Sigmoid colon (tissue), 7 donors: Measurements from ENCODE around the gene RWDD4. TPM values are rescaled to one million over a fixed set of nuclear protein-coding genes. Genes with fewer than 3 reads are reported as not detected.
"Not testable (repeated sequence)": the region's sequence is repeated elsewhere in the genome, so short reads cannot be mapped to it uniquely, and the experiment has no call there.

Source experiments
- DNase-seq: peaks from one replicate; pipeline ENCODE4 v3.0.0-alpha.2; 2019
- H3K27ac ChIP-seq, 4 donors: fragments of 200-600 bp; sonication (generic); one replicate each; pipeline ENCODE4 v1.5.1; 2016 to 2019; ENCODE audit warnings: mild to moderate bottlenecking in 1 of 4
- H3K27me3 ChIP-seq, 3 donors: fragments of 200-600 bp; sonication (generic); one replicate each; pipeline ENCODE4 v1.5.1; 2019; ENCODE audit warnings: mild to moderate bottlenecking in 1 of 3
- H3K36me3 ChIP-seq, 4 donors: fragments of 200-600 bp; sonication (generic); one replicate each; pipeline ENCODE4 v1.5.1; 2016 to 2019
- H3K4me1 ChIP-seq, 4 donors: fragments of 200-600 bp; sonication (generic); one replicate each; pipeline ENCODE4 v1.5.1; 2017 to 2019
- H3K4me3 ChIP-seq, 4 donors: fragments of 200-600 bp; sonication (generic); one replicate each; pipeline ENCODE4 v1.5.1; 2017 to 2019; ENCODE audit warnings: mild to moderate bottlenecking in 2 of 4, moderate library complexity in 1 of 4
- H3K9me3 ChIP-seq, 4 donors: fragments of 200-600 bp in 3 of 4; sonication (generic) in 3 of 4; one replicate each; pipeline versions ENCODE4 v1.5.1 to v1.6.1; 2013 to 2019
- EP300 ChIP-seq, 4 donors: sonication (generic); formaldehyde crosslinking; IDR thresholded peaks; one replicate each; pipeline ENCODE4 v1.6.1; 2017; ENCODE audit warnings: antibody characterized with exemption in 4 of 4
- POLR2A ChIP-seq, 2 donors: fragments of 450-650 bp; IDR thresholded peaks; one replicate each; pipeline ENCODE4 v1.6.1; 2016; ENCODE audit warnings: antibody characterized with exemption in 2 of 2, mild to moderate bottlenecking in 2 of 2, moderate library complexity in 2 of 2
- POLR2AphosphoS5 ChIP-seq, 4 donors: sonication (generic); formaldehyde crosslinking; IDR thresholded peaks; one replicate each; pipeline ENCODE4 v1.6.1; 2017; ENCODE audit warnings: antibody characterized with exemption in 4 of 4
- WGBS, 2 donors: extraction: QIAGEN DNeasy Blood & Tissue Kit; methylation state at CpG; one replicate each; pipeline ENCODE4 v1.1.7; 2013; 5-methylcytosine and 5-hydroxymethylcytosine counted together
- intact Hi-C: fragments of 100-400 bp; cut with DNase I; formaldehyde crosslinking; loops from one replicate; pipeline ENCODE4 v1.15.1; 2023
- polyA plus RNA-seq, 3 donors: library from polyadenylated mRNA; stranded (reverse); fragments of 200-250 nt; gene quantifications; one replicate each; pipeline ENCODE4 v1.2.3, GENCODE V29; 2013
- total RNA-seq, 4 donors: library from RNA; depleted of rRNA; stranded (reverse); fragments of >200 nt; gene quantifications; one replicate each; pipeline ENCODE4 v1.1.0, GENCODE V29; 2016
- TF ChIP-seq, protein P1 (sequence below), 4 experiments: fragments of 450-650 bp in 3 of 4; fragments of 200-600 bp in 1 of 4; IDR thresholded peaks; one replicate each; pipeline ENCODE4 v1.5.1; 2016 to 2019; ENCODE audit warnings: antibody characterized with exemption in 4 of 4, mild to moderate bottlenecking in 3 of 4, moderate library complexity in 2 of 4
- donor health status: healthy with polysubstance abuse.
- donor health status: Bipolar disorder and iron deficiency.
- donor health status: healthy.

Gene RWDD4
- total and polyA plus RNA-seq, 7 donors: 12.9 to 28.5 (median 18.0) TPM

DNA sequence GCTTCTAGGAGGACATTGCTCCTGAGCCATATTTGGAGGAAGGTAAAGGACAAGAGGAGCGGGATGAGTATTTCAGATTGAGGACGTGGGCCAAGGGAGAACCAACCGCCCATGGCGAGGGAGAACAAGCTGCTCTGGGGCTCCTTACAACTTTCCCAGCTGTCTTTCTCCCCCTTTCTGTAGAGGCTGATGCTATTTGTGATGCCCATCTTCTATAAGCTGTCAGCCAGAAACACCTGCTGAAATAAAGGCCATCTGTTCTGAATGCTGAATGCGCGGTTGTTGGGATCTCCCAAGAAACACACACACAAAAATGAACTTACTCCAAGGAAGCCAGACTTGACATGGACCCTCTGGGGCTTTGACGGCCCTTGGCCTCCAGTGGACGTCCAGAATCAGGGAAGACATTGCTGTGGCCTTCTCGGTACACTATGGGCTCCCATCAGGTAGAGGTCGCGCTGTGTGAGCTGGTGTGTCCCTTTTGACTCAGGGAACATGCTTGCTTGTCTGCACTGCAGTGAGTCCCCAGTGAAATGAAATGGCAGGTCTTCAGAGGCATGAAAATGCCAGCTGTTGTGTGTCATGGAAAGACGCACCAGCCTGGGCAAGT is 30.9 kb downstream of the RWDD4 start:
- intact Hi-C loops: no loop called here
- no peak for DNase-seq
- Histone ChIP-seq H3K4me1 (no peaks in the 10 kb centered on the region), H3K9me3 (no peaks in the 10 kb centered on the region), H3K27me3 (no peaks in the 10 kb centered on the region), H3K27ac (no peak overlapping the region), H3K4me3 (no peak overlapping the region), H3K36me3 (no peaks in the 10 kb centered on the region)
- TF ChIP-seq EP300 (IDR thresholded peaks at IDR 0.05): no peak
- no peak for TF ChIP-seq POLR2AphosphoS5 (IDR thresholded peaks at IDR 0.05)
- TF ChIP-seq, protein P1, sequence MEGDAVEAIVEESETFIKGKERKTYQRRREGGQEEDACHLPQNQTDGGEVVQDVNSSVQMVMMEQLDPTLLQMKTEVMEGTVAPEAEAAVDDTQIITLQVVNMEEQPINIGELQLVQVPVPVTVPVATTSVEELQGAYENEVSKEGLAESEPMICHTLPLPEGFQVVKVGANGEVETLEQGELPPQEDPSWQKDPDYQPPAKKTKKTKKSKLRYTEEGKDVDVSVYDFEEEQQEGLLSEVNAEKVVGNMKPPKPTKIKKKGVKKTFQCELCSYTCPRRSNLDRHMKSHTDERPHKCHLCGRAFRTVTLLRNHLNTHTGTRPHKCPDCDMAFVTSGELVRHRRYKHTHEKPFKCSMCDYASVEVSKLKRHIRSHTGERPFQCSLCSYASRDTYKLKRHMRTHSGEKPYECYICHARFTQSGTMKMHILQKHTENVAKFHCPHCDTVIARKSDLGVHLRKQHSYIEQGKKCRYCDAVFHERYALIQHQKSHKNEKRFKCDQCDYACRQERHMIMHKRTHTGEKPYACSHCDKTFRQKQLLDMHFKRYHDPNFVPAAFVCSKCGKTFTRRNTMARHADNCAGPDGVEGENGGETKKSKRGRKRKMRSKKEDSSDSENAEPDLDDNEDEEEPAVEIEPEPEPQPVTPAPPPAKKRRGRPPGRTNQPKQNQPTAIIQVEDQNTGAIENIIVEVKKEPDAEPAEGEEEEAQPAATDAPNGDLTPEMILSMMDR (IDR thresholded peaks at IDR 0.05): no peak
- no peak for TF ChIP-seq POLR2A (IDR thresholded peaks at IDR 0.05)
- WGBS, 2 donors: 86 to 91% methylated on average over 12 of the region's 12 CpGs

DNA sequence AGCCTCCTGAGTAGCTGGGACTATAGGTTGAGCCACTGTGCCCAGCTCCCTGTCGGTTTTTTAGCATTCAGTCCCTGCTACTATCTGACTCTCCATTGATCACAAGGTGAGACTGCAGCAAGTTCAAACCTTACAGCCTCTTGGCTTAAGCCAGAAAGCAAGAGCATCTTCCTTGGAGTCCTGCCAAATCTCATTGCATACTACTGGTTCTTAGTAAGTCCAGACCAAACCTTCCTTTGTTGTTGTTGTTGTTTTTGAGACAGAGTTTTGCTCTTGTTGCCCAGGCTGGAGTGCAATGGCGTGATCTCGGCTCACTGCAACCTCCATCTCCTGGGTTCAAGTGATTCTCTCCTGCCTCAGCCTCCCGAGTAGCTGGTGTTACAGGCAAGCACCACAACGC is 31.7 kb downstream of the RWDD4 start:
- WGBS, 2 donors: 93 to 94% methylated on average over 5 of the region's 5 CpGs
- H3K27ac ChIP-seq, DNase-seq, H3K36me3 ChIP-seq, H3K4me1 ChIP-seq, H3K27me3 ChIP-seq, H3K4me3 ChIP-seq, H3K9me3 ChIP-seq, intact Hi-C loops: not testable (repeated sequence)

DNA sequence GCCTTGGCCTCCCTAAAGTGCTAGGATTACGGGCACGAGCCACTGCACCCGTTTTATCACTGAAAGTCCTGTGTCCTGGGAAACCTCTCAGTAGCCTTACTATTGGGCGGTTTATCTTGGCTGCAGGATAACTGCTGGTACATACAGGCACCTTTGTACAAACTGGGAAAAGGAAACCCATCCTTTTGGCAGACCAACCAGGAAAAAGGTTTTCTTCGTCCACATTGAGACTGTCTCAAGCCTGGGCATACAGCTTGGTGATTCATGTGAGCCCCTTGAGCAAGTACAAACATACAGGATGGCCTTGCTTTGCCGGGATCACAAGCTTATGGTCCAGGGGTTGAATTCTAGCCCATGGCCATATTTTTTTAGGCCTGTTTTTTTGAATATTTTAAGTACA is 32.8 kb downstream of the RWDD4 start:
- Histone ChIP-seq H3K27ac (no peak overlapping the region), H3K27me3 (no peaks in the 10 kb centered on the region), H3K36me3 (no peaks in the 10 kb centered on the region), H3K9me3 (no peaks in the 10 kb centered on the region), H3K4me1 (no peaks in the 10 kb centered on the region), H3K4me3 (no peak overlapping the region)
- TF ChIP-seq POLR2AphosphoS5 (IDR thresholded peaks at IDR 0.05) (no peak), POLR2A (IDR thresholded peaks at IDR 0.05) (no peak)
- TF ChIP-seq, protein P1 (IDR thresholded peaks at IDR 0.05): no peak
- no peak for DNase-seq
- intact Hi-C loops: no loop called here
- WGBS, 2 donors: 69 to 78% methylated on average over 6 of the region's 6 CpGs

DNA sequence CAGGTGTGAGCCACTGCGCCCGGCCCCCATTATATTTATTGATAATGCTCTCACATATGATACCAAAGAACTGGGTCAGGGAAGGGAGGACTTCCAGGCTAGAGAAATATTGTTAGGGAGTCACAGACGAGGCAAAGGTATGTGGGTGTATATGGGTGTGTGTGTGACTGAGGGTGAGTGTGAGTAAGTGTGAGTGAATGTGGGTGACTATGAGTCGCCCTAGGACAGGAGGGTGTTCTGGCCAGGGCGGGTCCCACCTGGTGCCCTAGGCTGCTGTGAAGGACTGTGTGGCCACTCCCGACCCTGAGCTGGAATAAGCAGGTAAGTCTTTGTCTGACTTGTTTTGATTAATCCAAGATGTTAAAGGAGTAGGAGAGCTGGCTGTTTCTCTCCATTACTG is 34.4 kb downstream of the RWDD4 start:
- no peaks in the 10 kb centered on the region for H3K36me3 ChIP-seq
- no peaks in the 10 kb centered on the region for H3K4me1 ChIP-seq
- WGBS, 2 donors: 68 to 87% methylated on average over 6 of the region's 6 CpGs
- no peak for DNase-seq
- H3K27me3 ChIP-seq: no peaks in the 10 kb centered on the region
- no peak overlapping the region for H3K27ac ChIP-seq
- TF ChIP-seq POLR2A (IDR thresholded peaks at IDR 0.05) (no peak), EP300 (IDR thresholded peaks at IDR 0.05) (no peak), POLR2AphosphoS5 (IDR thresholded peaks at IDR 0.05) (no peak)
- TF ChIP-seq, protein P1 (IDR thresholded peaks at IDR 0.05): no peak
- no peaks in the 10 kb centered on the region for H3K9me3 ChIP-seq
- intact Hi-C loops: no loop called here
- H3K4me3 ChIP-seq: no peak overlapping the region

DNA sequence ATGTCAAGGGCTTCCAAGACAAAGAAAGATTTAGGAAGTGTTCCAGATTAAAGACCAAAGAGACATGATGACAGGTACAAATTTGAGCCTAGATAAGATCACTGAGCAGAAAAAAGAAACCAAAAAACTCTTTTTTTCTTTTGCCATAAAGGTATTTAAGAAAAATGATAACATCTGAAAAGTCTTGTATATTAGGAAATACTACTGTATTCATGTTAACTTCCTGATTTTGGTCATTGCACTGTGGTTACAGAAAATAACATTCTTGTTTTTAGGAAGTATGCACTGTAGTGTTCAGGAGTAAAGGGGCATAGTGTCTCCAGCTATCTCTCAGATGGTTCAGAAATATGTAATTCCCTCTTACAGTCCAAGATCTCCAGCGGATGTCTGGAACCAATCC is 37.1 kb downstream of the RWDD4 start:
- 57 to 83% methylated on average over 1 of the region's 1 CpG for WGBS, 2 donors

More for the DNA sequence above, 37.1 kb downstream of the RWDD4 start:
- Histone ChIP-seq H3K4me1 (no peaks in the 10 kb centered on the region), H3K4me3 (no peak overlapping the region), H3K27ac (no peak overlapping the region), H3K27me3 (no peaks in the 10 kb centered on the region), H3K9me3 (no peaks in the 10 kb centered on the region), H3K36me3 (no peaks in the 10 kb centered on the region)
- intact Hi-C loops: no loop called here
- TF ChIP-seq, protein P1 (IDR thresholded peaks at IDR 0.05): no peak
- TF ChIP-seq POLR2A (IDR thresholded peaks at IDR 0.05) (no peak), EP300 (IDR thresholded peaks at IDR 0.05) (no peak), POLR2AphosphoS5 (IDR thresholded peaks at IDR 0.05) (no peak)
- no peak for DNase-seq
